Measurements from ENCODE around the gene PRRC2C. TPM values are rescaled to one million over a fixed set of nuclear protein-coding genes. Genes with fewer than 3 reads are reported as not detected.

PRRC2C gene
- total and polyA plus RNA-seq, 4 donors = 13.6 to 41.9 (median 34.4) TPM

DNA sequence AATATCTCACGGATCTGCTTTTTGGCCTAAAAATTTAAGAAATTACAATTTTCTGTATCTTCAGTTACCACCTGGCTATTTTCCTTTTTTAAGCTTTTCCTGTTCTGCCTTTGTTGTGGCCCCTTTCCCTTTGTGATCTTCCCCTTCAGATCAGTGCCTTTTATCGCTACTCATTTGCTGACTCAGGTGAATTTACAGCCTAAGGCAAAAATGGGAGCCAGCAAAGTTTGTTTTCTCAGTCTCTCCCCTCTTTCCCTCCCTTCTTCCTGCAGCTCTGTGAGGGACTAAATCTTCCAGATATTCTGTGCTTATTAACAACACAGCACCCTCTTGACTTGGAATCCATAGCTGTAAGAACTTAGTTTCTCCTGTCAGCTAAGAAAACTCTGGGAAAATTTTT, 5.3 kb upstream of the PRRC2C start:
- H3K9ac ChIP-seq (ENCODE audit: low read depth in 1 of 2, low read length in 2 of 2) = no peak overlapping the region
- H3K36me3 ChIP-seq (ENCODE audit: control insufficient read depth in 4 of 4, insufficient read depth in 3 of 4, low read depth in 1 of 4, low read length in 3 of 4) = no peaks in the 10 kb centered on the region
- TF ChIP-seq GABPA (IDR thresholded peaks at IDR 0.05 in 1 of 2, conservative IDR thresholded peaks at IDR 0.05 in 1 of 2) (no peak), FOXA2 (IDR thresholded peaks at IDR 0.05) (no peak), NR2F2 (IDR thresholded peaks at IDR 0.05) (no peak), TAF1 (conservative IDR thresholded peaks at IDR 0.05) (no peak), JUND (IDR thresholded peaks at IDR 0.05) (no peak), FOXA1 (IDR thresholded peaks at IDR 0.05) (no peak), SP1 (IDR thresholded peaks at IDR 0.05) (no peak), HNF4G (IDR thresholded peaks at IDR 0.05) (no peak)
- TF ChIP-seq, protein P1, sequence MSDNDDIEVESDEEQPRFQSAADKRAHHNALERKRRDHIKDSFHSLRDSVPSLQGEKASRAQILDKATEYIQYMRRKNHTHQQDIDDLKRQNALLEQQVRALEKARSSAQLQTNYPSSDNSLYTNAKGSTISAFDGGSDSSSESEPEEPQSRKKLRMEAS (IDR thresholded peaks at IDR 0.05) = no peak
- TF ChIP-seq, protein P2, sequence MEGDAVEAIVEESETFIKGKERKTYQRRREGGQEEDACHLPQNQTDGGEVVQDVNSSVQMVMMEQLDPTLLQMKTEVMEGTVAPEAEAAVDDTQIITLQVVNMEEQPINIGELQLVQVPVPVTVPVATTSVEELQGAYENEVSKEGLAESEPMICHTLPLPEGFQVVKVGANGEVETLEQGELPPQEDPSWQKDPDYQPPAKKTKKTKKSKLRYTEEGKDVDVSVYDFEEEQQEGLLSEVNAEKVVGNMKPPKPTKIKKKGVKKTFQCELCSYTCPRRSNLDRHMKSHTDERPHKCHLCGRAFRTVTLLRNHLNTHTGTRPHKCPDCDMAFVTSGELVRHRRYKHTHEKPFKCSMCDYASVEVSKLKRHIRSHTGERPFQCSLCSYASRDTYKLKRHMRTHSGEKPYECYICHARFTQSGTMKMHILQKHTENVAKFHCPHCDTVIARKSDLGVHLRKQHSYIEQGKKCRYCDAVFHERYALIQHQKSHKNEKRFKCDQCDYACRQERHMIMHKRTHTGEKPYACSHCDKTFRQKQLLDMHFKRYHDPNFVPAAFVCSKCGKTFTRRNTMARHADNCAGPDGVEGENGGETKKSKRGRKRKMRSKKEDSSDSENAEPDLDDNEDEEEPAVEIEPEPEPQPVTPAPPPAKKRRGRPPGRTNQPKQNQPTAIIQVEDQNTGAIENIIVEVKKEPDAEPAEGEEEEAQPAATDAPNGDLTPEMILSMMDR (IDR thresholded peaks at IDR 0.05; ENCODE audit: low read depth, low read length, missing input control) = no peak
- TF ChIP-seq, protein P3, sequence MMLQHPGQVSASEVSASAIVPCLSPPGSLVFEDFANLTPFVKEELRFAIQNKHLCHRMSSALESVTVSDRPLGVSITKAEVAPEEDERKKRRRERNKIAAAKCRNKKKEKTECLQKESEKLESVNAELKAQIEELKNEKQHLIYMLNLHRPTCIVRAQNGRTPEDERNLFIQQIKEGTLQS (IDR thresholded peaks at IDR 0.05) = no peak
- TF ChIP-seq, protein P4, sequence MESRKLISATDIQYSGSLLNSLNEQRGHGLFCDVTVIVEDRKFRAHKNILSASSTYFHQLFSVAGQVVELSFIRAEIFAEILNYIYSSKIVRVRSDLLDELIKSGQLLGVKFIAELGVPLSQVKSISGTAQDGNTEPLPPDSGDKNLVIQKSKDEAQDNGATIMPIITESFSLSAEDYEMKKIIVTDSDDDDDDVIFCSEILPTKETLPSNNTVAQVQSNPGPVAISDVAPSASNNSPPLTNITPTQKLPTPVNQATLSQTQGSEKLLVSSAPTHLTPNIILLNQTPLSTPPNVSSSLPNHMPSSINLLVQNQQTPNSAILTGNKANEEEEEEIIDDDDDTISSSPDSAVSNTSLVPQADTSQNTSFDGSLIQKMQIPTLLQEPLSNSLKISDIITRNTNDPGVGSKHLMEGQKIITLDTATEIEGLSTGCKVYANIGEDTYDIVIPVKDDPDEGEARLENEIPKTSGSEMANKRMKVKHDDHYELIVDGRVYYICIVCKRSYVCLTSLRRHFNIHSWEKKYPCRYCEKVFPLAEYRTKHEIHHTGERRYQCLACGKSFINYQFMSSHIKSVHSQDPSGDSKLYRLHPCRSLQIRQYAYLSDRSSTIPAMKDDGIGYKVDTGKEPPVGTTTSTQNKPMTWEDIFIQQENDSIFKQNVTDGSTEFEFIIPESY (IDR thresholded peaks at IDR 0.05) = no peak
- DNase-seq (ENCODE audit: low spot score) = no peak
- no peaks in the 10 kb centered on the region for H3K4me1 ChIP-seq (ENCODE audit: control insufficient read depth in 4 of 4, insufficient read depth in 4 of 4, low read length in 3 of 4)
- WGBS = 79% methylated on average over 2 of the region's 2 CpGs
- no peaks in the 10 kb centered on the region for H3K9me3 ChIP-seq (ENCODE audit: control insufficient read depth in 4 of 4, low read length in 3 of 4)
- no peak overlapping the region for H3K4me3 ChIP-seq (ENCODE audit: low read depth in 1 of 3, low read length in 3 of 3)
- H3K27ac ChIP-seq (ENCODE audit: low read depth in 1 of 2, low read length in 2 of 2) = no peak overlapping the region
- no peaks in the 10 kb centered on the region for H3K27me3 ChIP-seq (ENCODE audit: control insufficient read depth in 4 of 4, insufficient read depth in 4 of 4, low read length in 3 of 4)

DNA sequence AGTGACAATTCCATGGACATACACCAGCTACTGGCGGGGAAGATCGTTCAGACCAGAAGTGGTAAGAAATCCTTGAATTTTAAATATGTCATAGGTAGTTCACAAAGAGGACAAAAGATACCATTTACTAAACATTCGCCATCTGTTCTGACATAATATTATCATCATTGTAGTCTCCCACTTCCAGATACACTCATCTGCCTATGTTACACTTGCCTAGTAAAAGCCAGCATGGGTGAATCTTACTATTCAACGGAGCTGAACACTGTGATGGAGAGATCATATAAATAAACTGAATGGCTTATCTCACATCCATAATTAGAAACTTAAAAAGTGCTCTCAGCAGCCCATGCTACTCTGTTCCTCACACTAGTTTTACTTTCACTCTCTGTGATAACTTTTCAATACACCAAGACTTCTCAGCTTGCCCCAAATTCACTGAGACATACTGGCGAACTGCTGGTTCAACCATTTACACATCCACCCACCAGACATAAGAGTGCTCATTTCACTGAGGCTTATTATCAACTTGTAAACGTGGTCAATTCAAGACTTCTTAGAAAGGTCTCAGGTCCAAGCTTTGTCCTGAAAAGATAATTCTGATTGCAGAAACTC, 463 bp upstream of the PRRC2C start:
- H3K9me3 ChIP-seq (ENCODE audit: control insufficient read depth in 4 of 4, low read length in 3 of 4) = no peaks in the 10 kb centered on the region
- WGBS = 21% methylated on average over 6 of the region's 6 CpGs
- H3K27me3 ChIP-seq (ENCODE audit: control insufficient read depth in 4 of 4, insufficient read depth in 4 of 4, low read length in 3 of 4) = no peaks in the 10 kb centered on the region
- H3K4me1 ChIP-seq (ENCODE audit: control insufficient read depth in 4 of 4, insufficient read depth in 4 of 4, low read length in 3 of 4) = peaks cover 4 to 25% (median 14%) of the 10 kb centered on the region in 4 donors
- peak overlapping the region; percentile 78 to 92 (median 86) for H3K4me3 ChIP-seq (ENCODE audit: low read depth in 1 of 3, low read length in 3 of 3)
- peak overlapping the region; percentile 95 to 98 for H3K9ac ChIP-seq (ENCODE audit: low read depth in 1 of 2, low read length in 2 of 2)
- no peak for DNase-seq (ENCODE audit: low spot score)
- H3K36me3 ChIP-seq (ENCODE audit: control insufficient read depth in 4 of 4, insufficient read depth in 3 of 4, low read depth in 1 of 4, low read length in 3 of 4) = no peaks in the 10 kb centered on the region
- peak overlapping the region; percentile 98 to 99 for H3K27ac ChIP-seq (ENCODE audit: low read depth in 1 of 2, low read length in 2 of 2)
- TF ChIP-seq, protein P5, sequence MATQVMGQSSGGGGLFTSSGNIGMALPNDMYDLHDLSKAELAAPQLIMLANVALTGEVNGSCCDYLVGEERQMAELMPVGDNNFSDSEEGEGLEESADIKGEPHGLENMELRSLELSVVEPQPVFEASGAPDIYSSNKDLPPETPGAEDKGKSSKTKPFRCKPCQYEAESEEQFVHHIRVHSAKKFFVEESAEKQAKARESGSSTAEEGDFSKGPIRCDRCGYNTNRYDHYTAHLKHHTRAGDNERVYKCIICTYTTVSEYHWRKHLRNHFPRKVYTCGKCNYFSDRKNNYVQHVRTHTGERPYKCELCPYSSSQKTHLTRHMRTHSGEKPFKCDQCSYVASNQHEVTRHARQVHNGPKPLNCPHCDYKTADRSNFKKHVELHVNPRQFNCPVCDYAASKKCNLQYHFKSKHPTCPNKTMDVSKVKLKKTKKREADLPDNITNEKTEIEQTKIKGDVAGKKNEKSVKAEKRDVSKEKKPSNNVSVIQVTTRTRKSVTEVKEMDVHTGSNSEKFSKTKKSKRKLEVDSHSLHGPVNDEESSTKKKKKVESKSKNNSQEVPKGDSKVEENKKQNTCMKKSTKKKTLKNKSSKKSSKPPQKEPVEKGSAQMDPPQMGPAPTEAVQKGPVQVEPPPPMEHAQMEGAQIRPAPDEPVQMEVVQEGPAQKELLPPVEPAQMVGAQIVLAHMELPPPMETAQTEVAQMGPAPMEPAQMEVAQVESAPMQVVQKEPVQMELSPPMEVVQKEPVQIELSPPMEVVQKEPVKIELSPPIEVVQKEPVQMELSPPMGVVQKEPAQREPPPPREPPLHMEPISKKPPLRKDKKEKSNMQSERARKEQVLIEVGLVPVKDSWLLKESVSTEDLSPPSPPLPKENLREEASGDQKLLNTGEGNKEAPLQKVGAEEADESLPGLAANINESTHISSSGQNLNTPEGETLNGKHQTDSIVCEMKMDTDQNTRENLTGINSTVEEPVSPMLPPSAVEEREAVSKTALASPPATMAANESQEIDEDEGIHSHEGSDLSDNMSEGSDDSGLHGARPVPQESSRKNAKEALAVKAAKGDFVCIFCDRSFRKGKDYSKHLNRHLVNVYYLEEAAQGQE (IDR thresholded peaks at IDR 0.05) = no peak
- TF ChIP-seq YY1 (IDR thresholded peaks at IDR 0.05) = no peak
- TF ChIP-seq EGR1 (IDR thresholded peaks at IDR 0.05; ENCODE audit: low read depth in 2 of 2) = no peak
- TF ChIP-seq, protein P2 (IDR thresholded peaks at IDR 0.05; ENCODE audit: low read depth, low read length, missing input control) = no peak
- TF ChIP-seq RXRA (IDR thresholded peaks at IDR 0.05) = no peak
- TF ChIP-seq SP1 (IDR thresholded peaks at IDR 0.05) = peak; percentile 67
- TF ChIP-seq, protein P1 (IDR thresholded peaks at IDR 0.05) = peak; percentile 57
- TF ChIP-seq, protein P3 (IDR thresholded peaks at IDR 0.05) = no peak
- TF ChIP-seq NR2F2 (IDR thresholded peaks at IDR 0.05) = no peak
- TF ChIP-seq HNF4G (IDR thresholded peaks at IDR 0.05) = peak; percentile 19
- TF ChIP-seq, protein P4 (IDR thresholded peaks at IDR 0.05) = no peak
- TF ChIP-seq FOXA2 (IDR thresholded peaks at IDR 0.05) = no peak
- no peak for TF ChIP-seq RAD21 (IDR thresholded peaks at IDR 0.05)
- no peak for TF ChIP-seq HNF4A (conservative IDR thresholded peaks at IDR 0.05)

Measured in liver (tissue), 9 donors.